ENCODE measurements around the gene GPC3.

GRCh38 chrX:133880032-133880443, 105.4 kb downstream of the GPC3 start:
- TF ChIP-seq CREB1 (CRISPR knock-in tag; IDR thresholded peaks at IDR 0.05; ENCODE audit: low read depth) (no peak), CTCF (conservative IDR thresholded peaks at IDR 0.05; ENCODE audit: low read depth in 2 of 2) (no peak), POLR2AphosphoS5 (IDR thresholded peaks at IDR 0.05; ENCODE audit: low read depth) (no peak), REST (IDR thresholded peaks at IDR 0.05; ENCODE audit: unreplicated experiment) (no peak), JUNB (IDR thresholded peaks at IDR 0.05; ENCODE audit: unreplicated experiment) (no peak)

Measured in GM23338 (cell line).